ENCODE results near the gene MERTK. TPM values are rescaled to one million over a fixed set of nuclear protein-coding genes. Genes with fewer than 3 reads are reported as not detected.

The MERTK gene
- total and polyA plus RNA-seq, 2 donors (not counting 1 experiment from before 2014, with no cell fraction given), result 0.04 to 0.34 TPM

DNA sequence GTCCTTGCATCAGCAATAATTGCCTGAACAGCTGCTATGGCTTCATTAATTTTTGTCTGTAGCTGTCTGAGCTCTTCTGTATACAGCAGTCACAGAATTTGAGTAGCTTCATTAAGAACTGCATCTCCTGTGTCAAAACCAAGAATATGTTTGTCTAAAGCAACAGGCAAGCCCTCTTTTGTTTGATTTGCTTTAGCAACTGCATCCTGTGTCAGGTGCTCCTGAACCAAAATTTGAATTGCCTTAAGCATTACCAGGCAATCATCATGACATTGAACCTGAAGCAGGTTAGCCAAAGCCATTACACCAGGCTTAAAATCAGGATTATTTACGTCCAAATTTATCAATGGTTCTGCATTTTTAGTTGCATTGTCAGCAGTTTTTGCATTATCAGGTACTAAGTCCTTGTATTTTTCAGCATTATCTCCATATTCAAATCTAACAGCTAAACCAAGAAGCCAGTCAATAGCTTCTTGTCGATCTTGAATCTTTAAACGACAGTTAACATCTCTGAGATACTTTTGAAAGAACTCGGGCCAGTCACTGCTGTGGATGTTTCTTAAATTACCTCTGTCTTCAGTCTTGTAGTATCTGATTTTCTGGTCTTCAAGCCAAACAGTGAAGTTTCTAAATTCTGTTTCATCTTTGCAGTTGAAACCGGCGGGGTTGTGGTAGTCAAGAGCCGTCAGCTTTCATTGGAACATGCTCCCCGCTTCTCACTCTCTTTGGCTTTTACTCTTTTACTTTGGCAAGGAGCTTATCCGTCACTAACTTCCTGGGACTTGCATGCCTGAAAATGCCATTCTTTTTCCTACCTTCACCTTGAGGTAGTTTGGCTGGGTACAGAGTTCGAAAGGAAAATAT lies 42.2 kb downstream of the MERTK start:
- ChIA-PET POLR2A (no interaction called here), CTCF (no interaction called here)
- no peak overlapping the region for H2AFZ ChIP-seq (ENCODE audit: insufficient read depth, low read depth, low read length, poor library complexity, severe bottlenecking)
- H3K4me1 Mint-ChIP-seq, result no peaks in the 10 kb centered on the region
- 83% methylated on average over 7 of the region's 10 CpGs for WGBS (ENCODE audit: insufficient coverage)
- H3K27me3 Mint-ChIP-seq, result peaks cover 18% of the 10 kb centered on the region
- H3K9me3 ChIP-seq (ENCODE audit: control extremely low read depth in 1 of 3, control insufficient read depth in 2 of 3, insufficient read depth in 1 of 3, low read length in 2 of 3), result no peaks in the 10 kb centered on the region
- H3K27ac ChIP-seq (ENCODE audit: low read length in 2 of 2), result no peak overlapping the region
- no peak for ATAC-seq (ENCODE audit: low read depth)
- no peak overlapping the region for H3K4me3 ChIP-seq (ENCODE audit: control extremely low read depth in 1 of 5, extremely low read depth in 1 of 5, insufficient read depth in 1 of 5, low read depth in 2 of 5, low read length in 4 of 5)
- H3K27ac Mint-ChIP-seq, result no peak overlapping the region
- no peaks in the 10 kb centered on the region for H3K9me3 Mint-ChIP-seq (ENCODE audit: insufficient read depth)
- H3K4me3 Mint-ChIP-seq, result no peak overlapping the region
- H3K4me2 ChIP-seq (replicated peaks; ENCODE audit: low read depth, low read length, poor library complexity, severe bottlenecking), result no peak overlapping the region
- H3K4me1 ChIP-seq (ENCODE audit: control insufficient read depth in 2 of 2, insufficient read depth in 2 of 2, low read length in 2 of 2), result no peaks in the 10 kb centered on the region
- intact Hi-C loops (cut with micrococcal nuclease), result no loop called here
- H3K36me3 ChIP-seq (replicated peaks in 1 of 2; ENCODE audit: control extremely low read depth in 1 of 2, control insufficient read depth in 1 of 2, extremely low read depth in 1 of 2, insufficient read depth in 2 of 2, low read length in 1 of 2), result no peaks in the 10 kb centered on the region
- no peaks in the 10 kb centered on the region for H3K79me2 ChIP-seq (ENCODE audit: control insufficient read depth, insufficient read depth, low read length)
- H3K9ac ChIP-seq (ENCODE audit: low read length), result no peak overlapping the region
- H3K27me3 ChIP-seq (replicated peaks in 1 of 4; ENCODE audit: control extremely low read depth in 1 of 4, control insufficient read depth in 3 of 4, insufficient read depth in 4 of 4, low read length in 3 of 4), result peaks cover 0 to 15% (median 3%) of the 10 kb centered on the region in 4 experiments
- H4K20me1 ChIP-seq (ENCODE audit: control insufficient read depth, insufficient read depth, low read length, poor library complexity, severe bottlenecking), result no peaks in the 10 kb centered on the region
- TF ChIP-seq, protein P1, sequence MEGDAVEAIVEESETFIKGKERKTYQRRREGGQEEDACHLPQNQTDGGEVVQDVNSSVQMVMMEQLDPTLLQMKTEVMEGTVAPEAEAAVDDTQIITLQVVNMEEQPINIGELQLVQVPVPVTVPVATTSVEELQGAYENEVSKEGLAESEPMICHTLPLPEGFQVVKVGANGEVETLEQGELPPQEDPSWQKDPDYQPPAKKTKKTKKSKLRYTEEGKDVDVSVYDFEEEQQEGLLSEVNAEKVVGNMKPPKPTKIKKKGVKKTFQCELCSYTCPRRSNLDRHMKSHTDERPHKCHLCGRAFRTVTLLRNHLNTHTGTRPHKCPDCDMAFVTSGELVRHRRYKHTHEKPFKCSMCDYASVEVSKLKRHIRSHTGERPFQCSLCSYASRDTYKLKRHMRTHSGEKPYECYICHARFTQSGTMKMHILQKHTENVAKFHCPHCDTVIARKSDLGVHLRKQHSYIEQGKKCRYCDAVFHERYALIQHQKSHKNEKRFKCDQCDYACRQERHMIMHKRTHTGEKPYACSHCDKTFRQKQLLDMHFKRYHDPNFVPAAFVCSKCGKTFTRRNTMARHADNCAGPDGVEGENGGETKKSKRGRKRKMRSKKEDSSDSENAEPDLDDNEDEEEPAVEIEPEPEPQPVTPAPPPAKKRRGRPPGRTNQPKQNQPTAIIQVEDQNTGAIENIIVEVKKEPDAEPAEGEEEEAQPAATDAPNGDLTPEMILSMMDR (IDR thresholded peaks at IDR 0.05), result no peak
- no peak for TF ChIP-seq EZH2 (IDR thresholded peaks at IDR 0.05; ENCODE audit: borderline replicate concordance, insufficient read depth, low read depth, low read length, poor library complexity, severe bottlenecking)
- no peak for DNase-seq

DNA sequence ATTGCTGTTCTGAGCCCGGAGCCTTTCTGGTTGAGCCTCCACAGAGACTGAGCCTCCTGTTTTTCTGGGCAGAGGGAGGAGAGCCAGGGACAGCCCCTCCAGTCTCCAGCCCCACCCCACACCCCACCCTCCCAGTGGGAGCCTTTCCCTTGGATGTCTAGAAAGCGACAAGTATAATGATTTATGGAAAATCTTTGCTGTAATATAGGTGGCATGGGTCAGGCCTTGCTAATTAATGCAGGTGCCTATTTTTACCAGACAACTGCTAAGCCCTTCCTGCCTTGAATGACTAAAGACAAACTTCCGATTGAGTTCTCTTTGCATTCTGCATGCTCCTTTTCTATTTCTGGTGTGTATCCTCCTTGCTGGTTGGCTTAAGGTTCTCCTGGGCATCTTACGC lies 43.1 kb downstream of the MERTK start:
- Mint-ChIP-seq H3K27me3 (peaks cover 15% of the 10 kb centered on the region), H3K27ac (no peak overlapping the region), H3K9me3 (ENCODE audit: insufficient read depth) (no peaks in the 10 kb centered on the region), H3K4me3 (no peak overlapping the region), H3K4me1 (no peaks in the 10 kb centered on the region)
- DNase-seq, result no peak
- Histone ChIP-seq H4K20me1 (ENCODE audit: control insufficient read depth, insufficient read depth, low read length, poor library complexity, severe bottlenecking) (no peaks in the 10 kb centered on the region), H2AFZ (ENCODE audit: insufficient read depth, low read depth, low read length, poor library complexity, severe bottlenecking) (no peak overlapping the region), H3K4me1 (ENCODE audit: control insufficient read depth in 2 of 2, insufficient read depth in 2 of 2, low read length in 2 of 2) (no peaks in the 10 kb centered on the region), H3K9me3 (ENCODE audit: control extremely low read depth in 1 of 3, control insufficient read depth in 2 of 3, insufficient read depth in 1 of 3, low read length in 2 of 3) (no peaks in the 10 kb centered on the region), H3K27ac (ENCODE audit: low read length in 2 of 2) (no peak overlapping the region), H3K9ac (ENCODE audit: low read length) (no peak overlapping the region), H3K36me3 (replicated peaks in 1 of 2; ENCODE audit: control extremely low read depth in 1 of 2, control insufficient read depth in 1 of 2, extremely low read depth in 1 of 2, insufficient read depth in 2 of 2, low read length in 1 of 2) (no peaks in the 10 kb centered on the region), H3K4me3 (ENCODE audit: control extremely low read depth in 1 of 5, extremely low read depth in 1 of 5, insufficient read depth in 1 of 5, low read depth in 2 of 5, low read length in 4 of 5) (no peak overlapping the region), H3K4me2 (replicated peaks; ENCODE audit: low read depth, low read length, poor library complexity, severe bottlenecking) (no peak overlapping the region), H3K27me3 (replicated peaks in 1 of 4; ENCODE audit: control extremely low read depth in 1 of 4, control insufficient read depth in 3 of 4, insufficient read depth in 4 of 4, low read length in 3 of 4) (peaks cover 0 to 15% (median 3%) of the 10 kb centered on the region in 4 experiments), H3K79me2 (ENCODE audit: control insufficient read depth, insufficient read depth, low read length) (no peaks in the 10 kb centered on the region)
- 96% methylated on average over 2 of the region's 4 CpGs for WGBS (ENCODE audit: insufficient coverage)
- CTCF ChIA-PET, result no interaction called here
- no peak for ATAC-seq (ENCODE audit: low read depth)
- intact Hi-C loops (cut with micrococcal nuclease), result no loop called here
- POLR2A ChIA-PET, result no interaction called here
- TF ChIP-seq, protein P1 (IDR thresholded peaks at IDR 0.05), result no peak
- TF ChIP-seq EZH2 (IDR thresholded peaks at IDR 0.05; ENCODE audit: borderline replicate concordance, insufficient read depth, low read depth, low read length, poor library complexity, severe bottlenecking), result no peak
